NCI-H2196 (cell line): ENCODE measurements around the gene GPR15LG.

ENCODE experiments used
- DNase-seq: peaks from one replicate; lab custom pipeline; 2025; ENCODE audit not compliant: unreplicated experiment; lab: John Stamatoyannopoulos, UW

The GPR15LG gene

GRCh38 chr10:84214046-84214572 is 40.5 kb downstream of the GPR15LG start:
- no peak for DNase-seq

- DNase-seq: no peak
Measured at GRCh38 chr10:84214612-84215235, 41.1 kb downstream of the GPR15LG start.

GRCh38 chr10:84216834-84217233 is 43.2 kb downstream of the GPR15LG start:
- DNase-seq: no peak

- no peak for DNase-seq
Measured at GRCh38 chr10:84217746-84218145, 44.1 kb downstream of the GPR15LG start.

DNA sequence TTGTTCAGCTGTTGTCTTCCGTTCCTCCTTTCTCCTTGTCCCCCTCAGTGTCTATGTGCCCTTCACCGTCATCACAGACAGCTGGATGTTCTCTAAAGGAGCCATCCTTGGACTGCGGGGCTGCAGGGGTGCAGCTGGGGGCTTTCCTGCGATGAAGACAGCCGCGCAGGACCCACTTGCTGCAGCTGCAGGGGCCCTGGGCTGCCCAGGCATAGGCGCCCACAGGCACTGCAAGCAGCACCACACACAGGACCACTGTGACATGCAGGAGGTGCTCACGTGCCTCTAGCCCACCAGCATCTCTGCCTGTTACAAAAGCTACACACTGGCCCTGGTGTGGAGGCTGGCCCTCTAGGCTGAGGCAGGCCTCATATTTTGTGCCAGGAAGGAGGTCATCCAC is 48.3 kb downstream of the GPR15LG start:
- DNase-seq: no peak

DNA sequence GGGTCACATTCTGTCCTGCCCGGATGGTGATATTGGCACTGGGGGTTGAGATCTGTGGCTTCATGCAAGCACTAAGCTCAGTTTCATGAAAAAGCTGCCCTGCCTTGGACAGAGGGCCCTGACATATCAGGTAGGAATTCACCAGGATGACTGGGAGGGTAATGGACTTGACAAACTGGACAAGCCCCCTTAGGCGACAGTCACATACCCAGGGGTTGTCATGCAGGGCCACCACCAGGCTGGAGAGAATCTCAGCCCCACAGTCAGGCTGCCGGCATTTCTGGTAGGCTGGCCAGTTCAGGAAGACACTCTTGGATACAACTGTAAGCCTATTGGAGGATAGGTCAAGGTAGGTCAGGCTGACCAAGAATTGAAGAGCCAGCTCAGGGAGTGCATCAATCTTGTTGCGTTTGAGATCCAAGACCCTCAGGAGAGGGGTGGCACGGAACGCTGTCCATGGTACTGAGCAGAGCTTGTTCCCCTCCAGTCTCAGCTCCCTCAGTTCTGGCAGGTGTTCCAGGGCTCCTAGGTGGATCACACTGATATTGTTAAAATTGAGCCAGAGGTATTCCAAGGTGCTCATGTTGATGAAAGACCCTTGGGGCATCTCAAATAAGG is 50.9 kb downstream of the GPR15LG start:
- no peak for DNase-seq

DNA sequence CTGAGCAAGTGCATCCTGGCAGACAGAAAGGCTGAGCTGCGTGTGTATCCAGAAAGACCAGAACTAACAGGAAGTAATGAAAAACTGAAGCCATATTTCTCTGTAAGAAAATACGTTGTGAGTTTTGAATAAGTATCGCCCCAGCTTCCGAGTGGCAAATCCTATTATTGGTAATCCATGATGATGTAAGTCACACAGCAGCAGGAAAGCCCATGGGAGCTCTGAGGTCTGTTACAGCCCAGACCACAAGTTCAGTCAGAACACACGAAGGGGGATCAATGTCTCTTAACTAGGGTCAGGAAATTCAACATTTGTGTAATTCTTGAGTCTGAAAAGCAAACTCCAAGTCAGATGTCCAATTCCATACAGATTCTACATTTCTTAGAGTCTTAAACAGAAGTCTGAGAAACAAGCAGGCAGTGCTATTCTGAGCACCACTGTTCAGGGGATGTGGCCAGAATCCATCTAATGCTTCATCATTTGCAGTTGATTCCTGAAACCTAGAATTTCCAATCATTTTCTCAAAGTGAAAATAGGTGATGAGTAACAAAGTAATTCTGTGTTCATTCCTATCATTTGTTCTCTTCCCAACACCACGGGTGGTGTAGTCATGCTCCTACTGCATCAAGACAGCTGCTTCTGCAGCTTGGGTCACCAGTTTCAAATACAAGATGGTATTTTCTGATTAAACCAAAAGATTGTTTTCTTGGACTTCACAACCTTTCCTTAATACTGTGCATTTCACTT is 52.0 kb downstream of the GPR15LG start, which contains the start of gene LRIT2:
Gene LRIT2 (minus strand): TSS at position 118 of the 747 bp plus-strand sequence. CDS start 24 bp downstream, at position 94.
- DNase-seq: no peak

- no peak for DNase-seq
Measured at GRCh38 chr10:84226616-84227015, 53.0 kb downstream of the GPR15LG start.

GRCh38 chr10:84227810-84228209 is 54.2 kb downstream of the GPR15LG start:
- no peak for DNase-seq

GRCh38 chr10:84230359-84230758 is 56.8 kb downstream of the GPR15LG start:
- no peak for DNase-seq

- DNase-seq: no peak
Measured at GRCh38 chr10:84232376-84232775, 58.8 kb downstream of the GPR15LG start.

DNA sequence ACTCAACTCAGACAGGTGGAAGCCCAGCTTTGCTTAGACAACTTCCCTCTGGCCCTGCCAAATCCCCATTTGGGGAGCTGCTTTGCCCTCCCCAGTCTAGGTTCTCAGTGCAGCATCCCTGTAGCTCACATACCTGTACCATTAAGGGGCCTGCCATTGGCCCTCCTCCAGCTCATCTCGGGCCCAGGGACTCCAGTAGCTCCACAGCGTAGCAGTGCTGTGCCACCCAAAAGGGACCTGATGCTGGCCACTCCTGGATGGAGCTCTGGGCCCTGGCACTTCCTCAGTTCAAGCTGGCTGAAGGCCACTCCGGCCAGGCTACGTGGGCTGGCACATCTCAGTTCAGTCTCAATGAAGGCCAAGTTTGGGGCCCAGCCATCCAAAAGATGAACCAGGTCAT is 60.3 kb downstream of the GPR15LG start:
- DNase-seq: no peak

DNA sequence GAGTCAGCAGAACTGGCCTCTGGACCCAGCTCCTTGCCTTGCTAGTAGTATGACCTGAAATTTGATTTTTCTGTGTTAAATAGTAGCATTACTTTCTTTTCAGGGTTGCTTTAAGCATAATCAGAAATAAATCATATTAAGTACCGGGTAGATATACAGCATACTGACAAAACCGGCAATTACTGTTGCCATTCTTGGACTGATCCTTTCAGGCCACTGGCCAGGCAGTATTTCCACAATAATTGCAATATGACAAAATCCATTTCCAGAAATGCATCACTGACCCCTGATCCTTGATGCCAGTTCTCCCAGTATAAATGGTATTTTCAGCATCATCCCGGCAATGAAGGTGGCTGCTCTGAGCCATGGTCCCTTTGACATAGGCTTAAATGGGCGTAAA is 60.9 kb downstream of the GPR15LG start:
- no peak for DNase-seq
